Measurements from ENCODE around the gene JAZF1.

Gene JAZF1

GRCh38 chr7:28088032-28088431, 92.6 kb downstream of the JAZF1 start:
- peak overlapping the region in 1 of 2 donors; percentile 12 for H3K27ac ChIP-seq
- H3K4me1 ChIP-seq, result peaks cover 0 to 40% (median 18%) of the 10 kb centered on the region in 4 donors
- intact Hi-C loops (cut with DNase I; ENCODE audit: low total_unique reads), result no loop called here

DNA sequence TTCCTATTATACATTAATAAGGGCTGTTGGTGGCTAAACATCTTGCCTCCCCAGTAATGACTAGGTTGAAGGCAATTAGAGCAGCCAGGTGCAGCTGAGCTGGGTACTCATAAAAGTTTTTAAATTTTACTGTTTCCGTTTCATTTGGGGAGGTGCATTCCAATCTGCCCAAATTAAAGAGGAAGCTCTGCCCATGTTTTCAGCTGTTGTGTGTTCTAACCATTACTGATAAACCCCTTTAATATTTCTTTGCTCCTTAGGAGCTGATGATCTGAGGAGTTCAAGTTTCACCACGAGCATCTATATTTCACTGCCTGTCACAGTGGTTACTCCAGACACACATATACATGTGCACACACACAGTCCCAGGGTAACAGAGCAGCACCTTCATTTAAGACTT, 94.4 kb downstream of the JAZF1 start:
- Histone ChIP-seq H3K4me1 (peaks cover 0 to 50% (median 25%) of the 10 kb centered on the region in 4 donors), H3K4me3 (no peak overlapping the region), H3K27me3 (no peaks in the 10 kb centered on the region), H3K36me3 (no peaks in the 10 kb centered on the region), H3K27ac (no peak overlapping the region), H3K9me3 (no peaks in the 10 kb centered on the region)
- no peak for DNase-seq
- intact Hi-C loops (cut with DNase I; ENCODE audit: low total_unique reads), result no loop called here
- no peak for TF ChIP-seq CTCF (IDR thresholded peaks at IDR 0.05)

More at GRCh38 chr7:28088032-28088431, 92.6 kb downstream of the JAZF1 start:
- no peak for DNase-seq
- TF ChIP-seq CTCF (IDR thresholded peaks at IDR 0.05), result no peak
- H3K27me3 ChIP-seq, result no peaks in the 10 kb centered on the region
- H3K36me3 ChIP-seq, result no peaks in the 10 kb centered on the region
- no peak overlapping the region for H3K4me3 ChIP-seq
- no peaks in the 10 kb centered on the region for H3K9me3 ChIP-seq

GRCh38 chr7:28083998-28084985, 96.3 kb downstream of the JAZF1 start:
- Histone ChIP-seq H3K4me1 (peaks cover 0 to 55% (median 27%) of the 10 kb centered on the region in 4 donors), H3K27ac (peak overlapping the region; percentile 39 to 57), H3K27me3 (no peaks in the 10 kb centered on the region), H3K36me3 (no peaks in the 10 kb centered on the region), H3K9me3 (no peaks in the 10 kb centered on the region), H3K4me3 (no peak overlapping the region)
- no peak for TF ChIP-seq CTCF (IDR thresholded peaks at IDR 0.05)
- no peak for DNase-seq
- intact Hi-C loops (cut with DNase I; ENCODE audit: low total_unique reads), result loop anchor here (5.0 kb wide), 1 partner anchor 342 kb away; the partner anchor contains the start of gene TAX1BP1

DNA sequence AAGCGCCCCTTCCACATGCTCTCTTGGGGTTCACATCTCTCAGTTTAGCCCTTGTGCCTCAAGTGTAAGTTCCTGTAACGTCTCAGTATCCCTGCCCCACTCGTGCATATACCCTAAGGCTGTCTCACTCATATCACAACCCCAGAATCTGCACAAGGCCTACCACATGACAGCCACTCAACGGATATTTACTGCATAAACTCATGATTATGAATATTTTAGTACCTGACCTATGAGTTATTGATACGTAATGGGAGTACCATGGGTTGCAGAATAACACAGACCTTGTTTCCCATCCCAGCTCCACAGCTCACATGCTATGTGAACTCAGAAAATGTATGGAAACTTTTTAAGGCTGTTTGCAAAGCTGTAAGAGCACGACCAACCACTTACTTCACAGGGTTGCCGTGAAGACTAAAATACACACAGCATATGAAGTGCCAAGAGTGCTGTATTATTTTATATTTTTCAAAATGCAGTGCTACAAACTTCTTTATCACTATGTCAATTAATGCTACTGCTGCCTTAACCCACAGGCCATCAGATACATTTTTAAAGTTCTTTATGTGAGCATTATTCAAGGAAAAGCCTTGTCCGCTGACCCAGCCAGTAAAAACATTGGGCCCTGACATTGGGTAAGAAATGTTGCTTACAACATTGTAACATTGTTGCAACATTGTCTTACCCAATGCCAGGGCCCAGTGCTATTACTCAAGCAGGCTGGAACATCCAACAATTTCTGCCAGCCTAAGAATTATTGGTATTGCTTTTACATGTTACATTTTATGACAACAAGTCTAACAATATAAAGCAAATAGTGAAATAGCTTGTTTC, 97.2 kb downstream of the JAZF1 start:
- no peak overlapping the region for H3K4me3 ChIP-seq
- H3K4me1 ChIP-seq, result peaks cover 0 to 52% (median 27%) of the 10 kb centered on the region in 4 donors
- peak overlapping the region; percentile 54 to 63 for H3K27ac ChIP-seq
- H3K9me3 ChIP-seq, result no peaks in the 10 kb centered on the region
- intact Hi-C loops (cut with DNase I; ENCODE audit: low total_unique reads), result loop anchor here (5.0 kb wide), 1 partner anchor 341 kb away; the partner anchor contains the start of gene TAX1BP1
- H3K27me3 ChIP-seq, result no peaks in the 10 kb centered on the region
- DNase-seq, result peak; percentile 72 to 82
- no peaks in the 10 kb centered on the region for H3K36me3 ChIP-seq
- TF ChIP-seq CTCF (IDR thresholded peaks at IDR 0.05), result peak in 1 of 2 experiments; percentile 15

GRCh38 chr7:28082071-28082470, 98.5 kb downstream of the JAZF1 start:
- no peaks in the 10 kb centered on the region for H3K36me3 ChIP-seq
- intact Hi-C loops (cut with DNase I; ENCODE audit: low total_unique reads), result loop anchor here (5.0 kb wide), 1 partner anchor 340 kb away; the partner anchor contains the start of gene TAX1BP1
- no peaks in the 10 kb centered on the region for H3K27me3 ChIP-seq
- no peak overlapping the region for H3K4me3 ChIP-seq
- peaks cover 0 to 46% (median 27%) of the 10 kb centered on the region in 4 donors for H3K4me1 ChIP-seq
- no peak for DNase-seq
- no peak for TF ChIP-seq CTCF (IDR thresholded peaks at IDR 0.05)
- H3K9me3 ChIP-seq, result no peaks in the 10 kb centered on the region
- no peak overlapping the region for H3K27ac ChIP-seq

Data from tibial artery (tissue), 4 donors.